NCI-H2081 treated with DMSO at 0.1 percent for 48 hours (cell line): ENCODE results near the gene TMEM258.

Source experiments
- DNase-seq: peaks from one replicate; lab custom pipeline; 2025; lab: John Stamatoyannopoulos, UW

Gene TMEM258

DNA sequence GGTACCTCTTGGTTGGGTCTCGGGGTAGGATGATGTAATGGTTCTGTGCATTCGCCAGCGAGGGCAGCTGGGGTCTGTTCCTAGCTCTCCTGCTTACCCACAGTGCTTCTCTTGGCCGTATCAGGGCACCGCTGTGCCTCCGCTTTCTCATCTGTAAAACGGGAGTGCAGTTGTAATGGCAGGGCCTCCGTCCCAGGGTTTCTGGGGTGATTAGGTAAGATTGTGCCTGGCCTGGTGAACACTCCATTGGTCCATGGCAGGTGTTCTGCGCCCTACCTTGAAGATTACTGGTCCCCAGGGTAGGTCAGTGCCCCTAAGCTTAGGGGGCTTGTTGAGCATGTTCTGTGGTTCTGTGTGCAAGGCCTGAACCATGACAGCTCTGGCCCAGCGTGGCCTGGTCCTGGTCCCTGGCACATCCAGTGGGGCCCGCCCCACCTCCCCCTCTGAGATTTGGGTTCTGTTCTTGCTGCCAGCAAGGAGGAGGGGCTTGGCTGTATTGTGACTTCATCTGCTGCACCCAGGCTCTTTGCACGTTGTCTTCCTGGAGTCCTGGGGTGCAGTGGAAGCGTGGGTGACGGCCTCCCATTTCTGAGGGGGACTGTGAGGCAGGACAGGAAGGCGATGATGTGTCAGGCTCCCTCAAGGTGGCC is 35.1 kb downstream of the TMEM258 start:
- DNase-seq: no peak

DNA sequence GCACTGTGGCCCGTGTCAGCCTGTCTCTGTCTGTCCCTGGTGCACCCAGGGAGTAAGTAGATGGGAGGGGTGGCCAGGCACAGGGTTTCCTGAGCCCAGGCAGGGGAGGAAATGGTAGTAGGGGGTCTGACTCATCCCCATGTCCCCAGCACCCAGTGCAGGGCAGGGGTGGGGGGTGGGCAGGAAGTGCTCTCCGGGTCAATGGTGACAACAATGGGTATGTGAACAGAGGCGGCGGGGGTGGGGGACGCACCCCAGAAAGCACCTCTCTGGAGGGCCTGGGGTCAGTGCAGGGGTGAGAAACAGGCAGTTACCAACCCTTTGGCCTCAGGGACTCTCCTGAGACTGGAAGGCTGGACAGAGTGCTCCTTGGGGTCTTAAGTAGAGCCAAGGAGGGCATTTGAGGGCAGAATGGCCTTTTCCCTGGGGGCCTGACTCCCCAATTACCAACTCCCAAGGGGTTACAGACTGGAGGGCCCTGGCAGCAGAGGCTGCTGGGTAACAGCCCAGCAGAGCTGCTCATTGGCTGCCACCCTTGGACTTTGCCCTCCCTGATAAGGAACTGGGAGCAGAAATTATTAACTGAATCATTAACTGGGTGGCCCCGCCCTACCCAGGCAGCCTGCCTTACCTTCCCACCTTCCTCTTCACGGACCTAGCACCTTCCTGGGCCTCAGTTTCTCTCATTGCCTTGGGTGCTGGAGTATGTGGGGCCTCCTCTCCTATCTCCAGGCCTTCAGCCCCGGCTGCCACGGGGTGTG is 35.8 kb downstream of the TMEM258 start:
- DNase-seq: no peak

DNA sequence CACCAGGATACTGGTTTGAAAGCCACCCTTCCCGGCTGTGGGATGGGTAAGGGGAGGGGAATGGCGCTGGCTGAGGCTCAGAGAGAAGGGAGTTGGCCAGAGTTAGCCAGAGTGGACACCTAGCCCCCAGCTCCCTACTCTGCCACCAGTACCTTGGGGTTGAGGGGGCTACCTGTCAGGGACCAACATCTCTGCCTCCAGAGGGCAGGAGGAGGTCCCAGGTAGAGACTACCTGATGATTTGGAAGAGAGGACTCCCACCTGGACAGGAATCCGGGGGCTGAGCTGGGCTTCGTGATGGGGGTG is 36.3 kb downstream of the TMEM258 start:
- DNase-seq: no peak

DNA sequence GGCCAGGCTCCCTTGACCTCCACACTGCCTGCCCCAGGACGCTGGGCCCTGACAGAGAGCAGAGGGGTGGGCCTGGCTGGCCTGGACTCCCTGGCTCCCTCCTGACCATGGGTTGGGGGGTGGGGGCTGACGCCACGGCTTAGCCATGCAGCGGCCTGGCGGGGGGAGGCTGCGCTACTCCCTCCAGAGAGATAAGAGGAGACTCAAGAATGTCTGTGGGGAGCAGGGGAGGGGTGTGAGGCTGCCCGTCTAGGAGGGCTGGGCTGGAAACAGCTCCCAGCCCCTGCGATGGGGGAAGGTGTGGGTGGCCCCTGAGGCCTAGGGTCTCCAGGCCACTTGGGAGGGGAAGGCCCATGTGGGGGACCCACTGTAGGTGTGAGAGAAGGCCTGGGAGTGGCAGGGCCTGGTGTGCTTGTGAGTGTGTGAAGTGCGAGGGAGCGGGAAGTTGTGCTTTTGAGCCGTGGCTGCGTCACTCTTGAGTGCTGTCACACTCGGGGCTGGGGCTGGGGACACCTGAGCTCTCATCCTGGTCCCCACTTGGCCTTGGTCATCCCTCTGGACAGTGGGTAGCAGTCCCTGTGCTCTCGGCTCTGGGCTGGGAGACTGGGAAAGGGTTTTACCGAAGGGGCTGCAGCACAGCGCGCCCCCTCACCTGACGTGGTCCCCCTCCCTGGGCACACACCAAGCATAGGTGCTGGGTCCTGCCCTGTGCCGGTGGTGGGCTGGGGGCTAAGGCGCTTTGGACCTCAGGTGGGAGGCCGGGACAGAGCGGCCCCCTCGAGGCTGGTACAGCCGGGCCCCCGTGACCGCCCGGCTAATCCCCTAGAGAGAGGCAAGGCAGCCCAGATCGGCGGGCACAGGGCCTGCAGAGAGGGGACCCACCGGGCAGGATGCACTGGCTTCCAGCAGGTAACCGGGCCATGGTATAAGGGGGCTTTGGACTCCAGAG is 37.6 kb downstream of the TMEM258 start:
- no peak for DNase-seq

DNA sequence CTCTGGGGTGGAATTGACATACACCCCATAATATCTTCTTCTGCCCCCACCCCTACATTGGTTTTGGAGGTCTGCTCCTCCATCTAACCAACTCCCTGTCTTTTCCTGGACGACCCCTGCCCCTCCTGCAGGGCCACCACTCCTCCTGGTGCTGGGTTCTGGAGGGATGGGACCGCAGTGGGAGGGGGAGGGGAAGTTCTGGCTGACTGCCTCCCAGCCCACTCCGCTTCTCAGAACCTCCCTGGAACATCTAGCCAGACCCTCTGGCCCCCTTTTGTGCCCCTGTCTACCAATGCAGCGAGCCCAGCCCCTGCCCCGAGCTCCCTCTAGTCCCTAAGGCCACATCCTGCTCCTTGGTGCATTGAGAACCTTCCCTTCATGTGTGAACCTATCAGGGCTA is 38.7 kb downstream of the TMEM258 start:
- no peak for DNase-seq

DNA sequence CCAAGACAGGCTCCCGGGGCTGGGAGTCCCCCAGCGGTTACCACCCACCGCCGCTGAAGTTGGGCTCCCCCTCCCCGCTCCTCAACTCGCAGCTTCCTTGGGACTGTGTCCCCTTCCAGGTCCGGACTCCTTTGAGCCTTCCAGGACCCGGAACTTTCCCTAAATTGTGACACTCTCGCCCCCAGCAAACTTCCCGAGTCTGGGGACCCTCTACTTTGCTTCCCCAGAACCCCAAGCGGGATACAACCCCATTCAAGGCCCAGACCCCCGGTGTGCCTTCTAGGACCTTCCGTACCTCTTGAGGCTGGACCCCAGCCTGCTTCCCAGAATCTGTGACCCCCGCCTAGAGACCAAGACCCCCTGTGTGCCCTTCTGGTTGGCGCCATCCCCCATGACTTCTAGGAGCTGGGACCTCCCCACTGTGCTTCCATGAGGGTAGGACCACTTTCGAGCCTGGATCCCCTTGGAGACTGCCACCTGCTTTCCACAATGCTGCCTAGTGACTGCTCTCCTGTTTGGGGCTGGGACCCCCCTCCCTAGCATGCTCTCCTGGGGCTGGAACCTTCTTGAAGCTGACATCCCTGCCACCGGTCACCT is 39.4 kb downstream of the TMEM258 start:
- no peak for DNase-seq

DNA sequence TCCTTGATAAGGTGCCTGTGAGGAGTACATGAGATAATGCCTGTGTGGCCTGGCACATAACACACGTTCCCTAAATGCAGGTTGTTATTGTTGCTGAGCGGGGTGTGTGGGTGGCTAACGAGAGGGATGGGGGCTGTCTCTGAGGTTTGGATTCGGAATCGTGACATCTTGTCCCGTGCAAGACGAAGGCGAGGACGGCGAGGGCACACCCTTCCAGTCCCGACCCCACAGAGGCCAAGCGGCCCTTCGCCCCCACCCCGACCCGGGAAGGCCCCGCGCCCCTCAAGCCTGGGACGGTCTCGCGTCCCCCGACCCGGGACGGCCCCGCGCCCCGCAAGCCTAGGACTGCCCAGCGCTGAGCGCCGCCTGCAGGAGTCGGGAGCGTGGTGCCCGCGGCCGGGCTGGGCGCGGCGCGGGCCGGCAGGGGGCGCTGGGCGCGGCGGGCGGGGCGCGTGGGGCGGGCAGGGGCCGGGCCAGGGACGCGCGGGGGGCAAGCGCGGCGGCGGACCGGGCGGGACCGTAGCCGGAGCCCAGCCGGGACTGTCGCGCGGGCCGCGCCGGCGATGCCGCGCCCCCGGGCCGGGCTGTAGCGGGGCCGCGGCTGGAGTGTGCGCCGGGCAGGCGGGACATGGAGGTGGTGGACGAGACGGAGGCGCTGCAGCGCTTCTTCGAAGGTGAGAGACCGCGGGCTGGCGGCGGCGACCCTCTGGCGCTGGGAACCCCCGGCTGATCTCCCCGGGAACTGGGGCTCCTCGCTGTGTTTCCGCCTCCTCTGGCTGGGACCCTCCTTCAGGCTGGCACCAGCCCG is 40.1 kb downstream of the TMEM258 start, which contains the start of gene MYRF:
Gene MYRF, plus strand, starts transcription at position 520 of the 808 bp plus-strand sequence. Its CDS starts 109 bp downstream, at position 629.
- DNase-seq: no peak

DNA sequence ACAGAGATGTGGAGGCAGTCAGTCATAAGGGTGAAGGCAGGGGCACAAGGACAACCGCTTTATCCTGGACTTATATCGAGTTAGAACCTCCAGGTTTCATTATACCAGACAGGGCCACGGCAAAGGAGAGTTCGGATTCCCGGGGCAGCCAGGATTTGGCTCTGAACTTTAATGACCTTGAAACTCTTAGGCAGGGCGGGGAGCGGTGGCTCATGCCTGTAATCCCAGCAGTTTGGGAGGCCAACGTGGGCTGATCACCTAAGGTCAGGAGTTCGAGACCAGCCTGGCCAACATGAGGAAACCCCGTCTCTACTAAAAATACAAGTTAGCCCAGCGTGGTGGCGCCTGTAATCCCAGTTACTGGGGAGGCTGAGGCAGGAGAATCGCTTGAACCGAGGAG is 41.0 kb downstream of the TMEM258 start:
- DNase-seq: no peak

DNA sequence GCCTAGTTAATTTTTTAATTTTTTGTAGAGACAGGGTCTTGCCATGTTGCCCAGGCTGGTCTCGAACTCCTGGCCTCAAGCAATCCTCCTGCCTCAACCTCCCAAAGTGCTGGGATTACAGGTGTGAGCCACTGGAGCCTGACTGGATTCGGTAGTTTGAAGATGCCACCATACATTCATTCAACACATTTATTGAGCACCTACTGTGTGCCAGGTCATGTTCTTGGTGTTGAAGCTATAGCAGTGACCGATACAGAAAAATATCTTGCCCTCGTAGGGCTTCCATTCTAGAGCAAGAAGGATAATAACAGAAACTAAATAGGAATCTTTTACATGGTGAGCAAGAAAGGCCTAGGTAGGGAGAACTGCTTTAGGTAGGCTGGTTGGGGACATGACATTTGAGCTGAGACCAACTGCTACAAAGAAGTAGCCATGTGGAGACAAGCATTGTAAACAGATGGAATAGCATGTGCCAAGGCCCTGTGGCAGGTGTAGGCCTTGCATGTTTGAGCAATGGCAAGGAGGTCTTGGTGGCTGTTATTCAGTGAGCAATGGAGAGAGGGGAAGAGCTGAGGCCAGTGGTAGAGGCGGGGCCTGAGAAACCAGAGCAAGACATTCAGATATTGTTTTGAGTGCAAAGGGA is 41.6 kb downstream of the TMEM258 start:
- DNase-seq: no peak

DNA sequence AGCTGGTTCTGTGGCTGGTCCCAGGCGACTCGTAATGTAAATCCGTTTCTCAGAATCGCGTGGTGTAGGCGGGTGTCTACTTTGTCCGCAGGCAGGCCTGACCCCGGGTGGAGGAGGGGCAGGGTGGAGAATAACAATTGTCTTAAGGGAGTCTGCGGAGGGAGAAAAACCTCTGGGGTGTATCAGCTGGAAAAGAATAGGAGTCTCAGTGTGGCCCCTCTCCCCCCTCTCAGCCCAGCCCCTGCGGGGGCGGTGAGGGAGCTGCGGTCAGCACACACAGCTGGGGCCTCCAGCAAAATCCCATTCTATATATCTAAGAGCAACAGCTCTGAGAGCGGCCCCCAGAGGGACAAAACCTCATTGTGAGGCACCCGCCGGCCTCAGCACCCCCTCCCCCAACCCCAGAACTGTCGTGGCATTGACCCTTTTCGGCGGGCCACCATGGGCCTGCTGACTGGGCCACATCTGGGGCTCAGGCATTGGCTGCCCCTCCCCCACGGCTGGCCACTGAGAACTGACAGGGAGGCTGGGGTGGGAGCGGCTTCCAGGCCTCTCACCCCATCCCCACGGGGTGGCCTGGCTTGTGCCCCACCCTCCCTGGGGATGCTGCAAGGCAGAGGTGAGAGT is 42.7 kb downstream of the TMEM258 start:
- DNase-seq: no peak

DNA sequence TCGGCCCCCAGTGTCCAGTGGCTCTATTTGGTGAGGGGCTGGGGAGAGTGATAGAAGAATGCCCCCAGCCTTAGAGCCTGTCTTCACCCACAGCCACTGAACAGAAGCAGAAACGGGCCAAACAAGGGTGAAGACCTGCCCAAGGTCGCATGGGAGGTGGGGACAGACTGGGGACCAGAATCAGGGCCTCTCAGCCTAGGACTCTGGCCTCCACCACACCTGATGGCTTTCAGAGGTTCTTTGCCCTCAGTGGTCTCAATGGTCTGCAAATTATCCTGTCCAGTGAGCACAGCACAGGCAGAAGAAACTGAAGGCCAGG is 44.5 kb downstream of the TMEM258 start:
- DNase-seq: no peak

DNA sequence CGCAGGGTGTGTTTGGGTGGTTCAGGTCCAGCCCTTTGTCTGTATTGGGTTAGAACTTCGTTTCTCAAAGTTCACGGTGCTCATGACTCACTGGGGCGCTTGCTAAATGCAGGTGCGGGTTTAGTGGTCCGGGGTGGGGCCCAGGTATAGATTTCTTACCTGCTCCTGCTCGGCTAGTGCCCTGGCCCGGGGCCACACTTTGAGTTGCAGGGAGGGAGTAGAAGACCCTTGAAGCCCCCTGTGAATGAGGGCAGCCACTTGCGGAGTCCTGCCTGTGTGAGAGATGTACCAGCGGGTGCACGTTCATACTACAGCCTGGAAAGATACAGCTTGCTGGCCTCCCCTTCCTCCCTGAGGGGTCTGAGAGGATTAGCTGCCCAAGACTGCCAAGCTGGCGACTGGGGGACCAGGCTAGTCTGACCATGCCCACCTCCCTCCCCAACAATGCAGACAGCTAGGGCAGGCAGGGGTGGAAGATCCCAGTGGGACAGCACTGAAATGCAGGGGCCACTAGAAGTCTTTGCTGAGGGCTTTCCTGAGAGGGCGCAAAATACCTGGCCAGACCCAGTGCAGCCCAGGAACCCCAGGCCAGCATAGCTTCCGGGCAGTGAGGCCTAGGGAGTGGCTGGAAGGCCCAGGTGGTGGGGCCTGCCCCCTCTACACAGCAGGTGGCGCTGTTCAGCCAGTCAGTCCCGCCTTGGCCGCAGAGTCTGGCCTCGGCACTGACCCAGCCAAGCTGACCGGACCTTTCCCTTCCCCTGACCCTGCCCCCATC is 45.0 kb downstream of the TMEM258 start:
- no peak for DNase-seq

DNA sequence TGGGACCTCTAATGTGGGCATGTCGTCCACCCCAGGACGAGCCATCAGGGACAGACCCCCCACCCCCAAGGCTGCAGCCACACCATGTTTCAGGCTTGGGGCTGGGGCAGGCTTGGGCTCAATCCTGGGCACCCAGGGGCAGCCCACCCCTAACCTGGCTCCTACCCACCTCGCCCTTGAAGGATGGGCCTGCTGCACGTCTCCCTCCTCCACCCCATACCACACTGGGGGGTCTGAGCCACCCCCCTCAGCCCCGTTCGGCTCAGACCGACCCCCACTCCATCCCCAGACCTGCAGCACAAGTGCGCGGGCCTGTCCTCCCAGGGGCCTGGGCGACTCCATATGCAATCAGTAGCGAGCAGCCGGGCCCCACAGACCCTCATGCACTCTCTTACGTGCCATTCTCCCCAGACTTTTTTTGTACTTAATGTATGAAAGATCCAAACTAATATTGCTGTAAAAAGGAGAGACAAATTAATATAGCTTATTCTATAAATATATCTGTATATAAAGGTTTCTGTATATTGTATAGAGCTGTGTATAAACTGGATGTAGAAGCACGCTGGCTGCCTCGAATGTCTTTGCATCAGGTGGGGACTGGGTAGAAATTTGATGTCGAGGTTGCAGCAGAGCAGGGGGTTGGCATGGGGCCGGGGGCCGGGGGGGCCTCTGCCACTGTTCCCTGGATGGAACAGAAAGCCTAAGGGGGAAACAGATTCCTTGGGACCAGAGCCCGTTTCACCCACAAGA is 45.8 kb downstream of the TMEM258 start:
- DNase-seq: no peak

DNA sequence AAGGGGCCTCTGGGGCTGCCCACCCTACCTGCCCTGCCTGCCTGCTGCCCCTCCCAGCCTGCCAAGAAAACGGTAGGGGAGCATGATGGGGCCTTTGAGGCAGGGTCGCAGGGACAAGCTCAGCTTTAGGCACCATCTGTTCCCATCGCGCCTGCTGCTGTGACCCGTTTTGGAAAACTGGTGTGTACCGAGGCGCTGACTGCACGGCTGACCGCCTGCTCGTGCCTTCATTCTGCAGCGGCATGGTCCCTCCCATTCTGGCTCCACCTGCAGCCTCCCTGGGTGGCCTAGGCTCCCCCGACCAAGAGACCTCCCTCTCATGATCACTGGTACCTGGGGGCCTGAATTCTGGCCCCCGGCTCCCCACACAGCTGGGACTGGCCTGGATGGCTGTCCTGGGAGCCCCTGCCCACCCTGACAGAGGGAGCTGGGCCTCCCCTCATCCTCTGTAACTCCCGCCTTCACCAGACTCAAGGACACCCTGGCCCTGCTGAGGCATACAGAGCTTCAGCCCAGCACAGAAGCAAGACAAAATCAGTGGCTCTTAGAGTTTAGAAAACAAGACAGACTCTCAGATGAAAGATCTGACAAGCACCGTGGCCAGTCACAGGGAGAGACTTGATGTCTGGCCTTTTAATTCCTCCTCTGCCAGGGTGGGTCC is 46.5 kb downstream of the TMEM258 start:
- DNase-seq: no peak

DNA sequence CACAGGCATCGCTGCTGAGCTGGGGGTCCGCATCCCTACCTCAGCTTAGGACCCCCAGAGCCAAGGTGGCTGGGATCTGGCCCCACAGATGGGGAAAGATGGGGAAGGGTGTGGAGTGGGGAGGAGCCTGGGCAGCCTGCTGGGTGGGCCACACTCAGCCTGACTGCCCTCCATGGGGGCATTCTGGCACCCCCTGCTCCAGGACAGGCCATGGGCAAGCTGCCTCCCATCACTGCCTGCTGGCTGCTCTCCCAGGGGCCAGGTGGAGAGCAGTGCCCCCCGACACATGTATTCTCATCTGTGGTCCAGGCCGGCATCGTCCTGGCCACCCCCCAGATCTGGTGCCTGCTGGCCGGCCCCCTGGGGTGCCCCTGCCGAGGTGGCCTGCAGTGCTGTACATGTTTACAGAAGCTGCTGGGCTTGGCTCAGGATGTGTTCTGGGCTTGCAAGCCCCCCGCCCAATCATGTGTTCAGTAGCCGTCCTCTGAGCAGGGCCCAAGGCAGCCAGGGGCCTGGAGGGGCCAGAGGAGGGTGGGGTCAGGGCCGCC is 47.7 kb downstream of the TMEM258 start:
- no peak for DNase-seq

DNA sequence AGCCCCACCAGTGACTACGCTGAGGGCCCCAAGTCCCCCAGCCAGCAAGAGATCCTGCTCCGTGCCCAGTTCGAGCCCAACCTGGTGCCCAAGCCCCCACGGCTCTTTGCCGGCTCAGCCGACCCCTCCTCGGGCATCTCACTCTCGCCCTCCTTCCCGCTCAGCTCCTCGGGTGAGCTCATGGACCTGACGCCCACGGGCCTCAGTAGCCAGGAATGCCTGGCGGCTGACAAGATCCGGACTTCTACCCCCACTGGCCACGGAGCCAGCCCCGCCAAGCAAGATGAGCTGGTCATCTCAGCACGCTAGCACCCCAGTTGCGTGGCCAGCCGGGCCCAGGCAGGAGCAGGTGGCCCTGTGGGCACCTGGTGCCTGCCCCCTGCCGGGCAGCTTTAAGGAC is 48.2 kb downstream of the TMEM258 start:
- DNase-seq: no peak

DNA sequence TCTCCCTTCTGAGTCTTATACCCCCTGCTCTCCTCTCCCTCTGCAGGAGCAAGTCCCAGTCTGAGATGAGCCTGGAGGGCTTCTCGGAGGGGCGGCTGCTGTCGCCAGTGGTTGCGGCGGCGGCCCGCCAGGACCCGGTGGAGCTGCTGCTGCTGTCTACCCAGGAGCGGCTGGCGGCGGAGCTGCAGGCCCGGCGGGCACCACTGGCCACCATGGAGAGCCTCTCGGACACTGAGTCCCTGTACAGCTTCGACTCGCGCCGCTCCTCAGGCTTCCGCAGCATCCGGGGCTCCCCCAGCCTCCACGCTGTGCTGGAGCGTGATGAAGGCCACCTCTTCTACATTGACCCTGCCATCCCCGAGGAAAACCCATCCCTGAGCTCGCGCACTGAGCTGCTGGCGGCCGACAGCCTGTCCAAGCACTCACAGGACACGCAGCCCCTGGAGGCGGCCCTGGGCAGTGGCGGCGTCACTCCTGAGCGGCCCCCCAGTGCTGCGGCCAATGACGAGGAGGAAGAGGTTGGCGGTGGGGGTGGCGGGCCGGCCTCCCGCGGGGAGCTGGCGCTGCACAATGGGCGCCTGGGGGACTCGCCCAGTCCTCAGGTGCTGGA is 48.8 kb downstream of the TMEM258 start:
- DNase-seq: no peak

DNA sequence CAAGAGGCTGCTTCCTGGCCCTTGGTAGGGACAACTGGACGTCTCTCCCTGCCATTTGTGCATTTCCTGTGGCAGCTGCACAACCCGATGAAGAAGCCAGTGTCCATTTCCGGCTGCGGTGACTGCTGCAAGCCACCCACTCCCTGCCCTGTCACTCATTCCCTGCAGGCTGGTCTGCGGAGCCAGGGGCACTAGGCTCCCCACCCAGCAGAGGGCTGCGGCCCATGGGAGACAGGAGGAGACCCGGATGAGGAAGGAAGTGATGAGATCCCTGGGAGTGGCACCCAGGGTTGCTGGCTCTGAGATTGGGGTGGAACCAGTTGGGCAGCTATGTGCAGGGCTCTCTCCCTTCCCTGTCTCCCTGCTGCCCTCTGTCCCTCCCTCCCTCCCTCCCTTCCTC is 50.0 kb downstream of the TMEM258 start:
- DNase-seq: no peak
